IPS-18a (cell line): ENCODE results near the gene NKX2-1.
"Not testable (repeated sequence)": the region's sequence is repeated elsewhere in the genome, so short reads cannot be mapped to it uniquely, and the experiment has no call there.

Experiments used
- H3K27ac ChIP-seq: one replicate; pipeline ENCODE4 v1.5.1; 2013; ENCODE audit warnings: low read length
- H3K27me3 ChIP-seq: one replicate; pipeline ENCODE4 v1.6.1; 2013; ENCODE audit warnings: mild to moderate bottlenecking, low read length; ENCODE audit not compliant: control insufficient read depth, insufficient read depth
- H3K36me3 ChIP-seq: one replicate; pipeline ENCODE4 v1.6.1; 2013; ENCODE audit warnings: low read depth, low read length; ENCODE audit not compliant: control insufficient read depth
- H3K4me1 ChIP-seq: one replicate; pipeline ENCODE4 v1.6.1; 2013; ENCODE audit warnings: low read depth, low read length; ENCODE audit not compliant: control insufficient read depth
- H3K4me3 ChIP-seq: one replicate; pipeline ENCODE4 v1.5.1; 2013; ENCODE audit warnings: low read length
- H3K9ac ChIP-seq: one replicate; pipeline ENCODE4 v1.6.1; 2013; ENCODE audit warnings: mild to moderate bottlenecking, low read length, moderate library complexity
- H3K9me3 ChIP-seq: one replicate; pipeline ENCODE4 v1.6.1; 2013; ENCODE audit warnings: low read depth, low read length; ENCODE audit not compliant: control insufficient read depth

NKX2-1 gene

DNA sequence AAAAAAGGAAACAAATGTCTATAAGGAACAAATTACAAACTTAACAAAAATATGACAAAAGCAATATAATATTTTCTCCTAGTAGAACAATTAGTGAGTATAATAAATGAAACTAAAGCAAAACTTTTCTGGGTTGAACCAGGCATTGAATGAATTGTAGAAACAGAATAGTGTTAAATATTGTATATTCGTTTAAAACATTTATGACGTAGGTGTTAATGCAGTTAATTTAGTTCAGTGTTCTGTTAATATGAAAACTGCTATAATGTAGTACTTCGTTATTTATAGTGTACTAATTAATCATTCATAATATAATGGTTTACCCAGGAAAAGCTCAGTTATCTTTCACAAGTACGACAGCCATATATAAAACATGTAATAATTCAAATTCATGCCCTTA is 23.7 kb downstream of the NKX2-1 start:
- peaks cover 97% of the 10 kb centered on the region for H3K27me3 ChIP-seq
- no peaks in the 10 kb centered on the region for H3K9me3 ChIP-seq
- peaks cover 3% of the 10 kb centered on the region for H3K4me1 ChIP-seq
- no peak overlapping the region for H3K27ac ChIP-seq
- no peaks in the 10 kb centered on the region for H3K36me3 ChIP-seq
- no peak overlapping the region for H3K4me3 ChIP-seq
- no peak overlapping the region for H3K9ac ChIP-seq

DNA sequence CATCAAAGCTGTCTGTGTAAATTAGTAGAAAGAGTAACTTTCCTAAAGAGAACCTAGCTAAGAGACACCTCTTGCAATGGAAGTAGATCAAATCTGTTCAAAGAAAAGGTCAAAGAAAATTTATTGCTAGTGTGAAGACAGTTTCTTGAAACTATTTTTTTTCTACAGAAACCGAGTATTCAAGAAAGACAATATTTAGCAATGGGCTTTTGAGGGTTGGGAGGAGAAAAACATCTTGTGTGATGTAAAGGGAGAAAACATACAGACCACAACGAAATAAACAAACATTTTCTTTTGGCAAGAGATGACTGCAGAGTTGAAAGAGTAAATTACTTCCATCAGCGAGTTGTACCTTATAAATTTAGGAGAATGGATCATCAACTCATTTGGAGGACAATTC is 24.4 kb downstream of the NKX2-1 start:
- Histone ChIP-seq H3K4me1 (peaks cover 3% of the 10 kb centered on the region), H3K4me3 (no peak overlapping the region), H3K9ac (no peak overlapping the region), H3K27ac (no peak overlapping the region), H3K36me3 (no peaks in the 10 kb centered on the region), H3K9me3 (no peaks in the 10 kb centered on the region), H3K27me3 (peaks cover 97% of the 10 kb centered on the region)

DNA sequence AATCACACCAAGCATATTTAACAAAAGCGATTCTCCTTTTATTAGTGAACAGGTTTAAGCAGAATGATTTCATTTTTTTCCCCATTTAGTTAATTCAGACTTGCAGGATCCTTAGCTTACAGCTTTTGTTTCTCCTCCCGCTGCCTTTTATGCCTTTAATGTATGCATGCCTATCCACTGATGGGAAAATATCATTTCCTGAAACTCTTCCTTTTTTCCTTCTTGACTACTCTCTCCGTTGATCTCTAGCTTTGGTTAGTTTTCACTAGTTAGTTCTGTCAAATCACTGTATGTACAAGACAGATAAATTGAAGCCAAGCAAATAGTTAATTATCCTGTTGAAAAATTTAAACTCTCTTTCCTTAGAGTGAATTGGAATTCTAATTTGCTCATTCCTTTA is 26.3 kb downstream of the NKX2-1 start:
- H3K27ac ChIP-seq = no peak overlapping the region
- H3K9ac ChIP-seq = no peak overlapping the region
- peaks cover 85% of the 10 kb centered on the region for H3K27me3 ChIP-seq
- no peaks in the 10 kb centered on the region for H3K9me3 ChIP-seq
- H3K4me3 ChIP-seq = no peak overlapping the region
- no peaks in the 10 kb centered on the region for H3K36me3 ChIP-seq
- peaks cover 3% of the 10 kb centered on the region for H3K4me1 ChIP-seq

DNA sequence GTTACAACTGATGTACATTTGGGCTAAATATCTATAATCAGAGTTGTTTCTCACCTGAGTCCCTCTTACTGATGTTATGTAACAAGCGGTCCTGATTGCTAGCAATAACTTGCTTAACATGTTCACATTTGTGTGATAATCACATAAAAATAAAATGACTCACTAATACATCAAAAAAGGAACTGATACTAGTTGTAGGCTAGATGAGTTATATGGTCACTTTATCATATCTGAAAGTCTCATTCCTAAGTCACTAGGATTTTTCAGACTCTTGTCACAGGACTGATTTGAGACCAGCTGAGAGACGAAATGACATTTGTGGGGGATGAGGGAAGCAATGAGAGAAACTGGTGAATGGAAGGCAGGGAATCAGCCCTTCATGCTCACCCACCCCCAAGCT is 34.3 kb downstream of the NKX2-1 start:
- H3K4me1 ChIP-seq = no peaks in the 10 kb centered on the region
- H3K9ac ChIP-seq = no peak overlapping the region
- H3K4me3 ChIP-seq = no peak overlapping the region
- no peak overlapping the region for H3K27ac ChIP-seq
- no peaks in the 10 kb centered on the region for H3K36me3 ChIP-seq
- no peaks in the 10 kb centered on the region for H3K9me3 ChIP-seq
- H3K27me3 ChIP-seq = peaks cover 22% of the 10 kb centered on the region

DNA sequence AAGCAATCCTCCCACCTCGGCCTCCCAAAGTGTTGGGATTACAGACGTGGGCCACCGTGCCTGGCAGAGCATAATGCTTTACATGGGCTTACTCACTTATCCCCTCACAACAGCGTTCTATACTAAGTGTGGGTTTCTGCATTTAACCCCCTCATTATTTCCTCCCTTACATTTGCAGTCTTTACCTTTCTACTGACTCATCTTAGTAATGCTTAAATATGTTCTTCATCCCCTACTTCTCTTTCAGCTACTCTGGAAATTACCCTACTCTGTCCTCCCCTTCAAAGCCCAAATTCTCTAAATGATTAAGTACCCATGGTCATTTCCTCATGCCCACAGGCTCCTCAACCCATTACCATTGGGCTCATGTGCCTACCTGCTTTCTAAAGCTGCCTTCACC is 40.7 kb downstream of the NKX2-1 start:
- peaks cover 18% of the 10 kb centered on the region for H3K27me3 ChIP-seq
- H3K9ac ChIP-seq = no peak overlapping the region
- no peaks in the 10 kb centered on the region for H3K36me3 ChIP-seq
- no peaks in the 10 kb centered on the region for H3K4me1 ChIP-seq
- no peak overlapping the region for H3K4me3 ChIP-seq
- H3K9me3 ChIP-seq = no peaks in the 10 kb centered on the region
- no peak overlapping the region for H3K27ac ChIP-seq

DNA sequence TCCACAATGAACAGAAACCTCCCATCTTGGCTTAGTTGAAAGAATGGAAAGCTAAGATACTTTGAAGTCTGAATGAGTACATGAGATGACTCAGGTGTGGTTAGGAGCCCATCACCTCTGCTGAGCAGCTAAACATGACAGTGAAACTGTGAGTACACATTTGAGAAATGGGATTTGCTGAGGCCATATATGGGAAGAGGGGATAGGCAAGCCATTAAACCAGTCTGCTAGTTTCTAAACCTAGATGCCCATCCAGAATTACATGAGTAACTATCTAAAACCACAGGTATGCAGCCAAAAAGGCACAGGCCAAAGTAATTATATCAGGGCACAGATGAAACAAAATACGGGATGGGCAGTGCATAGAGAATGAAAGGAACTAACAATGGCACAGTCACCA is 41.2 kb downstream of the NKX2-1 start:
- Histone ChIP-seq H3K4me3 (no peak overlapping the region), H3K27ac (no peak overlapping the region), H3K27me3 (peaks cover 18% of the 10 kb centered on the region), H3K4me1 (no peaks in the 10 kb centered on the region), H3K9me3 (no peaks in the 10 kb centered on the region), H3K9ac (no peak overlapping the region), H3K36me3 (no peaks in the 10 kb centered on the region)

DNA sequence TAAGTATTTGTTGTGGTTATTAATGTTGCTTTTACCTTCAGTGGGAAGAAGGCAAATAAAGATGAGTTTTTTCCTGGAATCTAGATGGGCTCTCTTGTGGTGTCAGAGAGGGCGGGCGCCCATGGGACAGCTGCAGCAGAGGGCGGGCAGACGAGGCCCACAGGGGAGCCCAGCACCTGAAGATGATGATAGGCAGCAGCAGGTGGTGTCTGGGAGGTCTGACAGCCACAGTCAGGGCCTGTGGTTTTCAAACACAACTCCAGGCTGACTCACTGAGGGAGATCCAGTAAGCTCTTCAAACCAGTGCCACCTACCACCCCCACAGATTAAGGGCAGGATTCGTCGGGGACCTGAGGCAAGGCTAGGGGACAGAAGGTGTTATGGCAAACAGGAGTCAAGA is 42.8 kb downstream of the NKX2-1 start:
- Histone ChIP-seq H3K27me3 (peaks cover 18% of the 10 kb centered on the region), H3K4me1 (no peaks in the 10 kb centered on the region), H3K9ac (no peak overlapping the region), H3K4me3 (no peak overlapping the region), H3K36me3 (no peaks in the 10 kb centered on the region), H3K9me3 (no peaks in the 10 kb centered on the region), H3K27ac (no peak overlapping the region)

DNA sequence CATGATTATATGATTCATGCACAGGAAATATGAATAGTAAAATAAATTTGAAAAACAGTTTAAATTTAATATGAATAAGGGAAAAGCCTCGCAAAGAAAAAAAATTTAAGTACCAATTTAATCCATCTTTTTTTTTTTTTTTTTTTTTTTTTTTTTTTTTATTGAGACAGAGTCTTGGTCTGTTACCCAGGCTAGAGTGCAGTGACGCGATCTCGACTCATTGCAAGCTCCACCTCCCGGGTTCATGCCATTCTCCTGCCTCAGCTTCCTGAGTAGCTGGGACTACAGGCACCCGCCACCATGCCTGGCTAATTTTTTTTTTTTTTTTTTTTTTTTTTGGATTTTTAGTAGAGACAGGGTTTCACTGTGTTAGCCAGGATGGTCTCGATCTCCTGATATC is 44.0 kb downstream of the NKX2-1 start:
- not testable (repeated sequence) for H3K9ac ChIP-seq, H3K27me3 ChIP-seq, H3K4me1 ChIP-seq, H3K4me3 ChIP-seq, H3K27ac ChIP-seq, H3K9me3 ChIP-seq, H3K36me3 ChIP-seq

DNA sequence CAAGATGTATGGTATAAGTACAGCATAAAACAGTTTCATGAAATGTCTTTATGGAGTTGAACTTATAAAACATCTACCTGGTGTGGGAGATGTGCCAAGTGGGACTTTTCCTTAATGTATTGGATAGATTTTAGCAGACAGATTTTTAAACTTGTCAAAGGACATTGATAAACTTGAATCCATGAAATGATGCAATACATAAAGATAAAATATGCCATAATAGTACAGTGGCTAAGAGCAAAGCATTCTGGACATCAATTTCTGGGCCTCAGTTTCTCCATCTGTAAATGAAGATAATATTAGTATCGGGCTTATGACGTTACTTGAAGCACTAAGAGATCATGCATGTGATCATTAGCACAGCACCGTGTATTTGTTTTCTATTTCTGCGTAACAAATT is 45.4 kb downstream of the NKX2-1 start:
- Histone ChIP-seq H3K4me3 (no peak overlapping the region), H3K27me3 (peaks cover under 1% of the 10 kb centered on the region), H3K27ac (no peak overlapping the region), H3K4me1 (no peaks in the 10 kb centered on the region), H3K9ac (no peak overlapping the region), H3K36me3 (no peaks in the 10 kb centered on the region), H3K9me3 (no peaks in the 10 kb centered on the region)

DNA sequence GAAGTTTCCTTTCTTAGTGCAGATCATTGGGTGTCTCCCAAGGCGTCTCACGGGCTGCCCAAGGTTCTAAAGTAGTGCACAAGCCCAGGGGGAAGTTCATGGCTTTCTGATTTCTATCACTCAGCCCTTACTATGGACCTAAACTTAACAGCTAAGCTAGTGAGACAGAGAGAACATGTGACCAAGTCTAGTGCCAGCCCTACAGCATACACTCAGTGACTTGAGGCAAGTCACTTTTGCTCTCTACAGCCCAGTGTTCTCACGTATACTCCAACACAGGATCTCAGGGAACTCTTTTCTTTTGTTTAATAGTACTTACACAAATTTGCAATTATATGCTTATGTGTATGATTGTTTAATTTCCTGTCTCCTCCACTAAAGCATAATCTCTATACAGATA is 48.6 kb downstream of the NKX2-1 start:
- H3K27me3 ChIP-seq = no peaks in the 10 kb centered on the region
- no peak overlapping the region for H3K4me3 ChIP-seq
- H3K27ac ChIP-seq = no peak overlapping the region
- H3K36me3 ChIP-seq = no peaks in the 10 kb centered on the region
- H3K4me1 ChIP-seq = no peaks in the 10 kb centered on the region
- no peaks in the 10 kb centered on the region for H3K9me3 ChIP-seq
- no peak overlapping the region for H3K9ac ChIP-seq

DNA sequence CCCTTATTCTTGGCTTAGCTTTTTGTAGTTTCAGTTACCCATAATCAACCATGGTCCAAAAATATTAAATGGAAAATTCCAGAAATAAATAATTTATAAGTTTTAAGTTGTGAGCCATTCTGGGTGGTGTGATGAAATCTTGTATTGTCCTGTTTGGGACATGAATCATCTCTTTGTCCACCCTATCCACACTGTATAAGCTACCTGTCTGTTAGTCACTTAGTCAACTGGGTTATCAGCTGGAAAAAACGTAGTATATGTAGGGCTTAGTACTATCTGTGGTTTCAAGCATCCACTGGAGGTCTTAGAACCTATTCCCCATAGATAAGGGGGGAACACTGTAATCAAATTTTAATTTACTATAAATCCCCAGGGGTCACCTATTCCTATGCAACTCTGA is 52.7 kb downstream of the NKX2-1 start:
- Histone ChIP-seq H3K27me3 (peaks cover 4% of the 10 kb centered on the region), H3K4me1 (no peaks in the 10 kb centered on the region), H3K4me3 (no peak overlapping the region), H3K9me3 (no peaks in the 10 kb centered on the region), H3K27ac (no peak overlapping the region), H3K36me3 (no peaks in the 10 kb centered on the region), H3K9ac (no peak overlapping the region)
